CD4-positive, alpha-beta T cell treated with Interleukin-6 at 100 ng/mL for 8 hours (primary cell): ENCODE measurements around the gene ATP11A.

ENCODE experiments used
- DNase-seq: peaks from one replicate; pipeline ENCODE4 v3.0.0-alpha.2; 2020; ENCODE audit warnings: mixed read lengths, low spot score

ATP11A gene

DNA sequence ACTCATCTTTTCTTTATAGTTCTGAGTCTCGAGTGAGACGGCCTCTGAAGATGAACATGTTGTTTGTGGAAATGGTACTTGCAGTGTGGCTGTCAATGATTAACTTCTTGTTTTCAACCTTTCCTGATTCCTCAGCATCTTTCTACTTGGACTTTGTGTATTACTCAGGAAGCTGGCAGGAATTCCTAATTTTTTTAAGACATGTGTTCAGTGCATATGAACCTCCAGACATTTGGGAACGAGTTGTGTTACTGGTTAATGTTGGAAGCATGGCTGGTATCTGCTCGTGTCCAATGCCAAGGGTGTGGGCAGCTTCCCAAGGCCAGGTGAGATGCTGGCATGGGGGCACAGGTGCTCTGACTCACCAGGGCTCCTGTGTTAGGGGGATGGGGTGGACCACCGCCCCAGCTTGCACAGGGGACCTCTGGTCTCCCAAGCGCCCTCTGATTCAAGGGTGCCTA, 218.1 kb downstream of the ATP11A start:
- DNase-seq: no peak

DNA sequence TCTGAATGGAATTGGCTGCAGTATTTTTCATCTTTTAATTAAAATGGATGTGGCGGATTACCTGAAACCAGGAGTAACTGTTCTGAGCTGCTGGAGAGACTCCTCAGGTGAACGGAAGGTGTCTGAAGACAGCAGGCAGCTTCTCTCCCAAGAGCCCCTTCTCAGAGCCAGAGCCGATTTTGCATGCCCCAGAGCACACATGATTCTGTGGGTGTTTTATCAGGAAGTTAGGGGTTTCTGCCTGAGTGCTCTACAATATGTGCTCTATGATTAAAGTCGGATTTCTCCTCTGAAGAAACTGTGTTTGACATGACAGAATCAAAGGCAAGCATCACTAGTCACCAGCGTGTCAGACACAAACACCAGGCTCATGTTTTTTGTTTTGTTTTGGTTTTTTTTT, 218.5 kb downstream of the ATP11A start:
- DNase-seq: no peak

DNA sequence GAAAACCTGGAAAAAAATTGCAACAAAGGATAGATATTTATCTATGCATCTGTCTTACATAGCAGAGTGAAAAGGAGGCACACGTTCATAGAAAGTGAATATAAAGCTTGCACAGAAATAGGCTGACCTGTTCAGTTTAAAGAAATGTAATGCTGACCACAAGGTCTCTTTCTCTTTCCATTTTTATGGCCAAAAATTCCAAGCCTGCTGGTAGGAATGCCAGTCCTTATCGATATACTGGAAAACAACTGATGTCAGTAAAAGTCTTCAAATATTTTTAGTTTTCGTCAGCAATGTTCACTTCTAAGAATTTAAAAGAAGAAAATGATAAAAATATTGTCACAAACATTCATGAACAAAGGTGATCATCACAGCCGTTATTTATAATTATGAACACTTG, 220.2 kb downstream of the ATP11A start:
- no peak for DNase-seq

DNA sequence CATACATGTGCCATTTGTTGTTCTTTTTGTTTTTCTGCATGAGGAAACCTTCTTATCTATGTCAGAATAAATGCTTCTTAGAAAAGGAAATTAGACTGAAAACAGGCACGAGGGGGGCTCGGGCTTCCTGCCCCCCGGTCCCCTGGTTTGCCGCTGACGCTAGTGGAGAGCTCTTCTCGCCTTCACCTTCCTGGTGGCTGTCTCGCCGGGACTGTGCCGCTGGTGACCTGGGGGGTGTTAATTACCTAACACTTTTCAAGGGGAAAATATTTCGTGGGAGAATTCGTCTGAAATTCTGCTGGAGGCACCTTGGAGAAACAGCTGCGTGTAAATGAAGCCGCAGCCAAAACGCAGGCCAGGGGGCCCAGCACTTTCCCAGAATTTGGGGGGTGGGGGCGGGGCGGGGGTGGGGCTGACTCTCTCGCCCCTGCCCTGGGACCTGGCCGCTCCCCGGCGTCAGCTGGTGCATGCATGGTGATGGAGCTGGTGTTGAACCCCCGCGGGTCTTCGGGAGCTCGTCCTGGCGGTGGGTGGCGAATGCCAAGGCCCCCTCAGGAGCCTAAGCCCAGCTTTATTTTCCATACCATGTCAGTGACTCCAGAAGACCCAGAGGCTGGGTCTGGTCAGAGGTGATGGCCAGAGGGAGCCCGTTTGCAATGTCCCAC, 220.9 kb downstream of the ATP11A start:
- no peak for DNase-seq

DNA sequence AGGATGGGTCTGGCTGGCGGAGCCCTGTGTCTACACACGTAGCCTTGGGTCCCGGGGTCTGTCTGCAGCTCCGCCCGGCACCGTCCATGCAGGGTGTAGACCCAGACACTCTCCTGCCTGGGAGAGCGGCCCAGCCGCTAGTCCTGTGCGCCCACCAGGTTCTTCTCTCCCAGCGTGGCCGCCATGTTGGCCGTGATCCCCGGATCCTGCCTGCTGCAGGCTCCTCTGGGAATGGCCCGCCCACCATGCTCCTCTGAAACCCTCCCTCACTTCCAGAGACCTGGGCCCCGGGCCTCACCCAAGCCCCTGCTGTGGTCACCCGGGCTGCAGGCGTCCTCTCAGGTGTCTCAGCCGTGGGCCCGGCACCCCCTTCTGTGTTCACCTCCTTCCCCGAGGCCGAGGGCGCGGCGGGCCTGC, 221.5 kb downstream of the ATP11A start:
- DNase-seq: no peak

DNA sequence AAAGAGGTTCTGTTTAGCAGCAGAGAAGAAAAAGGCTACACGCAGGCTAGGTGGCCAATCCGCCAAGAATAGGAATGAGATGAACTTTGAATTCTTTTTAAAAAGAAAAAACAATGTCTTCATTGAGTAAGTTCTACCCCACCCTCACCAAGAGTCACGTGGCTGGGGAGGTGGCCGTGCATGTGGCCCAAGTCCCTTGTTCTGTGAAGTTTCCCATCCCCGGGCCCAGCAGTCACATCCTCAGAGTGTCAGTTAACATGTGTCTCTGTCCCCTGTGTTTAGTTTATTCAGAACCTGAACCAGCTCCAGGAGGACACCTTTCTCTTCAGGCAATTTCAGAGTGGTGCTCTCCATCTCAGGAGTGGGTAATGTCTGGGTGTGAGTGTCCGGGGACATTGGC, 222.0 kb downstream of the ATP11A start:
- DNase-seq: no peak

DNA sequence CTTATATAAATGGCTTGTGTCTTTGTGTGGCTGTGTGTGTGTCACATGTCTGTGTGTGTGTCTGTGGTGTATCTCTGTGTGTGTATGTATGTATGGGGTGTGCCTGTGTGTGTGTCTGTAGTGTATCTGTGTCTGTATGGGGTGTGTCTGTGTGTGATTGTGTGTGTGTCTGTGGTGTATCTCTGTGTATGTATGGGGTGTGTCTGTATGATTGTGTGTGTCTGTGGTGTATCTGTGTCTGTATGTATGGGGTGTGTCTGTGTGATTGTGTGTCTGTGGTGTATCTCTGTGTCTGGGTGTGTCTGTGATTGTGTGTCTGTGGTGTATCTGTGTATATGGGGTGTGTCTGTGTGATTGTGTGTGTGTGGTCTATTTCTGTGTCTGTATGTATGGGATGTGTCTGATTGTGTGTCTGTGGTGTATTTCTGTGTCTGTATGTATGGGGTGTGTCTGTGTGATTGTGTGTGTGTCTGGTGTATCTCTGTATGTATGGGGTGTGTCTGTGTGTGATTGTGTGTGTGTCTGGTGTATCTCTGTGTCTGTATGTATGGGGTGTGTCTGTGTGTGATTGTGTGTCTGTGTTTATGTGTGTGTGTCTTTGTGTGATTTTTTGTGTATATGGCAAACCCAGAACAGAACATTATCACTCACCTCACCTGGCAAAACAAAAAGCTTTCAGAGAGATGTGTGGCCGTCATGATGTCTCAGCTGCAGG, 223.0 kb downstream of the ATP11A start:
- DNase-seq: no peak

DNA sequence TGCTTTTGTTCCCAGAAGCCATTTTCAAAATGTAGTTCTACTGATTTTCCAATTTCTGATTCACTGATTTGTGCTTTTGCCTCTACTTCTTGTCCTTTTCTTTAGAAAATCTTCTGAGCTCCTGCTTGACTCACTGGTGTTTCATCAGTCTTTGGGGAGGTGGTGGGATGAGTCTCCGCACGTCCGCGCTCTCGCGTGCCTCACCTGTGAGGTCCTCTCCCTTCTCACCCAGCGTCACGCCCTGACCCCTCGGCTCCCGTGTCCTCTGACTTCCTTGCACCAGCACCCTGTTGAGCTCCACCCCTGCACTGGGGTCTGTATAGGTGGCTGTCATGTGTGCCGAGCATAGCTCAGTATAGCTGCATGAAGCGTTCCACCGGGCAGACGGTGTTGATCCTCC, 226.5 kb downstream of the ATP11A start:
- DNase-seq: no peak

DNA sequence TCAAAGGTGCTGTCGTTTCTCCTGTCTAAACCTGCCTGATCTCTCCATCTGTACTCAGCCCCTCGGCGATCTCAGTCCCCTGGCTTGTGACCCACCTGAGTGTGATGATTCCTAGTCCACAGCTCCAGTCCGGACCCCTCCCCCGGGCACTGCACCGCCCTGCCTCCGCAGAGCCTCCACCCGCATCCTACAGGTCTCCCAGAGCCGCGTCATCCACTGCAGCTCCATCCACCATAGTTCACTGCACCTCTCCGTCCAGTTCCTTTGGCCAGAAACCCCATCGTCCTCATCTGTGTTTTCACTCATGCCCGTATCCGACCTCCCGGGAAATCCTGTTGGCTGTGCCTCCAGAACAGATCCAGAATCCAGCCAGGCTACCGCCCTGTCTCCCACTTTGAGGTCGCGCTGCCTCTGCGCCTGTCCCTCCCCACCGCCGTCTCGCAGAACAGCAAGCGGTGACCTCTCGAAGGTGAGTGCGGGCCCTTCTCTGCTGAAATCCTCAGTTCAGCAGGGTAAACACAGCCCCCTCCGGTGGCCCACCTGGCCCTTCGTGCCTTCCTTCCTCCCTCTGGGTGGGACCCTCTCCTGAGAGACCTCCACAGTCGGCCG, 227.3 kb downstream of the ATP11A start:
- DNase-seq: no peak

DNA sequence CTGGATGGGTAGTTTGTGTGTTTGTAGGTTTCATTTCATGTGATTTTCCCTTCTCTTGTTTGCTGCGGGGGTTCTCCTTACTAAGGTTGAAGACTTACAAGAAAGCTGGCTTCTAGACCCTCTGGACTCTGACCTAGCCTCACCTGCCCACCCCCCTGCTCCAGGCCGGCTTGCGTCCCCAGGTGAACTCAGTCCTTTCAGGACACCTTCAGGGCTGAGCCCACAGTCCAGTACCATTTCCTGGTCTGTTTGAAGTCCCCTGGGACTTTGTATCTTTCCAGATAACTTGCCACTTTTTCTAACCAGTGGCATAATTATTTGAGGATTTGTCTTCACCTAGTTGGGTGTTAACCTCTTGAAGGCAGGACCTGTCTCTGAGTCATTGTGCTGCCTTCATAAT, 227.9 kb downstream of the ATP11A start:
- no peak for DNase-seq

DNA sequence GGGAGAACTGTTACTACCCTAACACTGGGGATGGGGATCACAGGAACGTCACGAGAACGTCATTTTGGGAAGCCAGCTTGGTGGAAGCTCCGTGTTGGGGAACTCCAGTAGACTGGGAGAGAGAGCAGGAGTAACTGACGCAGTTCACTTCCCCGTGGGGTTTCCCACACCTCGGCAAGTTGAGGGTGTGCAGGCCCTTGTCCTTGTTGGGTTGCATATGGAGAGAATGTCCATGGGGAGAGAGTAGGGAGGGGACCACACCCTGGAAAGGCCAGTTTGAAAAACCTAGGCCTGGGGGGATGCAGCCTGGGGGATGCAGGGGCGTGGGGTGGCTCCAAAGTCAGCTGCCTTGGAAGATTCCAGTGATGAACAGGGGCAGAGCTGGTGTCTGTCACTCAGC, 228.4 kb downstream of the ATP11A start:
- DNase-seq: no peak

DNA sequence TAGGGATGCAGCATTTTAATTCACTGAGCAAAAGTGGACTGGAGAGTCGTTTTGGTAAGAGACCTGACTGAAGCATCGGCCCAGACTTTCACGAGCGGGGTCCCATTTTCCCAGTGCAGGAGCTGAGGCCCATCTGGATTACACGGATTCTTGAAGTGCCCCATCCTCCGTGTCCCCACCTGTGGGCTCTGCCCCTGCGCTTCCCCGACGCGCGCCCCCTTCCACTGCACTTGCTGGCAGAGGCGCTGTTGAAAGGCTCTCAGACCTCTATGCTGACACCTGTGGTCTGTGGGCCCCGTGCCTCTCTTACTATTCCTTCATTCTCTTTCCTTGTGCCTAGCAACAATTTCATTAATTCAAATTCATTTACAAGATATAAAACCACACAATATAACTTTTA, 228.9 kb downstream of the ATP11A start:
- no peak for DNase-seq

DNA sequence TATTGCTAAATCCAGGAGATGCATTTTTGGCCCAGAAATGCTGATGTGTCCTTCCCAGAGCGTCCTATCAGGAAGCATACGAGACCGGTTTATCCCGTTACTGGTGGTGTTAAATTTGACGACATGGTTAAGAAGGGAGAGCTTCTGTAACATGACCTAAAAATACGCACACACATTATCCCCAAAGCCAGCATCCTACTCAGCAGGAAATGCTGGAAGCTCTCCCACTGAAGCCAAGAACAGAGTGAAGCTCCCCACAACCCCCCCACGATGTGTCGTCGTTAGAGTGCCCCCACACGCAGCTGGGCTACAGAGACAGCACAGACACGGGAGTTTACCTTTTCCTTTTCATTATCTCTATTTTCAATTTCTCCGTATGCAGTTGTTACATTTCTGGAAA, 234.1 kb downstream of the ATP11A start:
- no peak for DNase-seq

DNA sequence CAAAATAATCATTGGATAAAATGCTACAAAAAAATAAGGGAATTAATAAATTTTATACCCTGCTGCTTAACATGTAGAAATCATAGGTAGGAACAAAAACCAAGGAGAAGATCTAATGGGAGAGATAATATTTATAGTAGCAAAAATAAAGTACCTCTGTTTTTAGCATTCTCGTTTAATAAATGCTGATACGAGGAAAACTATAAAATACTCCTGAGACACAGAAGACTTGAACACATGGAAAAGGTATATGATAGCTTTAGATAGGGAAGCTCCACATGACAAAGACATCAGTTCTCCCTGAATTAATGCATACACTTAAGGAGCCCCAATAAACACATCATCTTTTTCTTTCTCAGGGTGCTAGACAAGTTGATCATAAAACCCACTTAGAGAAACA, 234.5 kb downstream of the ATP11A start:
- no peak for DNase-seq

DNA sequence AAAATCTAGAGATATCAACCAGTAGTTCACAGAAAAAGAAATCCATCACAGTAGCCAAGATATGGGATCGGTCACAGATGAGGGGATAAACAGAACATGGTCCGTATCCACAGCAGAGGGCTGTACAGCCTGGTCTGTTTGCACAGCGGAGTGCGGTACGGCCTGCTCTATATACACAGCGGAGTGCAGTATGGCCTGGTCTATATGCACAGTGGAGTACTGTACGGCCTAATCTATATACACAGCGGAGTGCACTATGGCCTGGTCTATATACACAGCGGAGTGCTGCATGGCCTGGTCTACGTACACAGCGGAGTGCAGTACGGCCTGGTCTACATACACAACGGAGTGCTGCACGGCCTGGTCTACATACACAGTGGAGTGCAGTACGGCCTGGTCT, 236.2 kb downstream of the ATP11A start:
- DNase-seq: no peak

DNA sequence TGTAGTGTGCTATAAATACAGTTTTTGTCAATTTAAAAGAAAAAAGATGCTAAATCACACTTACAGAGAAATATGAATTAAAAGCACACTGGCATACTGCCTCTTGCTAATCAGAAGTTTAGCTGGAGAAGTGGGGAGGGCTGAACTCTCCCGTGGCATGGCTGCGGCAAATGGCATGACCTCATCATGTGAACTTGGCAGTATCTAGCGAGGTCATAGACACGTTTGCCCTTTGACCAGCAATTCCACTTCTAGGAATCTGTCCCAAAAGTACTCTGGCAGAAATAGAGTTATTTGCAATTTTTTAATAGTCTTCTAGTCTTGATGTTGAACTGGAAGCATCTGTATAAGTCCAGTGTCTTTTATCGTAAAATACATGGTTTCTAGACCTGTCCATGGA, 237.2 kb downstream of the ATP11A start:
- no peak for DNase-seq

DNA sequence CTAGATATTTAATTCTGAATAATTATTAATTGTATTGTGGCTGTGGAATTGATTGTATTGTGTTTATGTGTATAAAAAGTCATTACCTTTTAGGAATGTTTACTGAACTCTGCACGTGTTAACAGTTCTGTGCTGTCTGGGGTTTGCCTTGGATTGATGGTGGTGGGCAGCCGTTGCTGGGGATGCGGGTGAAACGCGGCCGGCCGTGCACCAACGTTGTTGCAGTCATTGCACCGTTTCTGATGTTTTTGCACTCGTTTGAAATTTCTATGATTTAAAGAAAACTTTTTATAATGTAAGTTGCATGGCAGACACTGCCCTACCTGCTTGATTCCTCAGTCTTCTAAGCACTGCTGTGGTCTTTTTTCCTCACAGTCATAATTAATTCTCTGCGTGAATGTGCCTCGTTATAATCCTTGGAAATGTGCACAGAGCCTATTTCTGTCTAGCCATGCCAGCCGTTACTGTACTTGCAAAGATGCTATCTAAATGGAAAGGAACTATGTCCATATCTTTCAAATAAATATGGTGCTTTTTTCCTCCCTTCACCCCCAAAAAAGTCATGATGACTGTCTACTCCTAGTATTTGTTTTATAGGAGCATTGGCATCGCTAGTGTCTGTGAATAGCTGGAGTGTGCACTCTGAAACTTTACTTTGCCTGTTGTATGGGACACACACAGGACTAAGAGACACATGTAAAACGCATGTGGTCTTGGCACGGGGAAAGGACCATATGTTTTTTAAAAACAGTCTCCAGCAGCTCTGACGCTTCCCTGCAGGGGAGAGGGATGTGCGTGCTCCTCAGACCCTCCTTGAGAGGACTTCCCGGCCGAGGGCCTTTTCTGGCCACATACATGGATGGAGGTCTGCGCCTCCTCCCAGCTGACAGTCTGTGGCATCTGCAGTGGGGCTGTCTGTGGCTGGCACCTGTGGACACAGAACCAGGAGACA, 238.5 kb downstream of the ATP11A start:
- DNase-seq: no peak

DNA sequence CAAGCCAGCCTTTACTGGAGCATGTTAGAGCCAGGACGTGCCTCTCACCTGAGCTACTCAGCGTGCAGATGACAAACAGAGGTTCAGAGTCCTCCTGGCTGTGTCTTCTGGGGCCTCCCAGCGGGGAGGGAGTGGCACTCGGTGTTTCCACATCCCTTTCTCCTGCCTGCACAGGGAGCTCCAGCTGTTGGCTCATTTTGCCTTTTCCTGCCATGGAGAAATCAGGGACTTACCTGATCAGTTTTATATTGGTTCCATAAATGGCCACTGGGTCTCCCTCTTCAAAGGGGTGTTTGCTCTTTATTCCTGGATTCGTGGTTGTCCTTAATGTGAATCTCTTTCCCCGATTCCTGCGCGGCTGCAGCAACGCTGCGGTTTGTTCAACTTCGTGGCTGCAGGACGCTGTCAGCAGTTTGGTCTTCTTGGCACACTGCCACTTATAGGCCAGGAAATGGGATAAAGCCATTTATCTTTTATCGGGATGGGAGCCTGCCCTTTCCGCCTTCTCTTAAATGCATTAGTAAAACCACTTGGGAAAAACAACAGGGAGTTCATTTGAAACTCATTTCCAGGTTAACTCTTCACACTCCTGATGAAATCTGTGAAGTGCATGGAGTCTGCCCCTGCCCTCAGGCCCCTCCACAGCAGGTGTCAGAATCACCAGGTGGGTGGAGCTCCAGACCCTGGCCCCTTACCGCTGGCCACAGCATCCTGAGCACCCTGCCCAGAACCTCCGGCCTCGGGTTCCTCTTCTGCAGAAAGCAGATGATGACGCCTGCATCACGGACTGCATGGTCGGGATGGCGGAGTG, 239.3 kb downstream of the ATP11A start:
- no peak for DNase-seq

DNA sequence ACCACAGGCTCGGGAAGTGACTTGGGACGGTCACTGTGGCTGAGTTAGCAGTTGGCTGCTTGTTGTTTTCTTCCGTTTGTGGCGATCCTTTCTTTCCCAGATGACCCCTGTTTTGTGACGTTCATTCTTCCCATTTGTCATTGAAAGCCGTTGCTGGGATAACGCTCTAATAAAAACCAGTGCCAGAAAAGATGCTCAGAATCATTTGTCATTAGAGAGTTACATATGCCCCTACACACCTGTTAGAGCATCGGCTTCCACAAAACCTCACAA, 239.9 kb downstream of the ATP11A start:
- DNase-seq: no peak

DNA sequence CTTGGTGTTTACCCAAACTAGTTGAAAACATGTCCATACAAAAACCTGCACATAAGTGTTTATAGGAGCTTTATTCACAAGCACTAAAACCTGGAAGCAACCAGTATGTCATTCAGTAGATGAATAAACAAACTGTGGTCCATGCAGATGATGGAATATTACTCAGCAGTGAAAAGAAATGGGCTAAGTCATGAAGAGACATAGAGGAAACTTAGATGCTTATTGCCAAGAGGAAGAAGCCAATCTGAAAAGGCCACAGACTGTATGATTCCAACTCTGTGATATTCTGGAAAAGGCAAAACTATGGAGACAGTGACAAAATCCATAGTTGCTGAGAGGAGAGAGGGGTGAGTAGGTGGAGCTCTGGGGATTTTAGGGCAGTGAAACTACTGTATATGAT, 240.4 kb downstream of the ATP11A start:
- DNase-seq: no peak

DNA sequence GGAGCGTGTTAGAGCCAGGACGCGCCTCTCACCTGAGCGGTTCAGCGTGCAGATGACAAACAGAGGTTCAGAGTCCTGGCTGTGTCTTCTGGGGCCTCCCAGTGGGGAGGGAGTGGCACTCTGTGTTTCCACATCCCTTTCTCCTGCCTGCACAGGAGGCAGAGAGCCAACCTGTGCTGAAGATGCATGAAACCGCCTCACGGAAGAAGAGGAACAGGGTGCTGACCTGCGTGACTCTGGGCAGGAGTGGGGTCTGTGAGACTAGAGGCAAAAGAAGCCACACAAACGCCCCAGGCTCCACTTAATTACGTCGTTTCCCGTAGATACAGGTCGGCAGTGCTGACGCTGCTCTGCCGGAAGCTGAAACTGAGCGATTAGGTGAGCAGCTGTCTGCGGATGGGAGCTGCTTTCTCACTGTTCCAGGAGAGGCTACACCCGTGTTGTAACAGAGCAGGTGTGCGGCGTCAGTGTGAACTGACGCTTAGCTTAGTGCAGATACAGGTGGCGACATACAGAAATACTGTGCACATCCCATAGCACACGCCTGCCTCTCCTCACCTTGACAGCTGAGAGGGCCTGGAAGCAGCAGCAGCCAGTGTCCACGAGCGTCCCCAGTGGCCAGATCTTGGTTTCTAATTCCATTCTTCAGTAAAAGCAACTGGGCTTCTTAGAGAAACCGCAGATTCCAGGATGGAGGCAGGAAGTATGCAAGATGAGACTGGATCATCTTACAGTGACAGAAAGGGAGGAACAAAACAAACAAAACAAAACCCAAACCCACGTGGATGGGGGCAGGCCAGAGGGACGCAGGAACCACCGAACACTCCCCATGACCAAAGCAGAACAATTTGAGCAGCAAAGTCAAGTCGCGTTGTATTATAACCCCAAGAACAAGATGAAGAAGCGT, 241.4 kb downstream of the ATP11A start:
- no peak for DNase-seq
